Glutamatergic neuron (in vitro differentiated cells): Measurements from ENCODE around the gene BCAT1. TPM values are rescaled to one million over a fixed set of nuclear protein-coding genes. Genes with fewer than 3 reads are reported as not detected.
A peak's percentile ranks its signal among the peaks of the same experiment; 100 is the strongest.

Experiments used
- DNase-seq: peaks from one replicate; pipeline ENCODE4 v3.0.0; 2022
- H3K27ac Mint-ChIP-seq: one replicate; pipeline ENCODE4 v1.8.0; 2020; ENCODE audit warnings: mild to moderate bottlenecking, mixed read lengths, inconsistent platforms; ENCODE audit not compliant: unreplicated experiment
- H3K27me3 Mint-ChIP-seq: one replicate; pipeline ENCODE4 v1.8.0; 2020; ENCODE audit warnings: mild to moderate bottlenecking, moderate library complexity, mixed read lengths, inconsistent platforms; ENCODE audit not compliant: unreplicated experiment
- H3K36me3 Mint-ChIP-seq: one replicate; pipeline ENCODE4 v1.8.0; 2020; ENCODE audit warnings: mild to moderate bottlenecking, mixed read lengths, inconsistent platforms; ENCODE audit not compliant: unreplicated experiment
- H3K4me1 Mint-ChIP-seq: one replicate; pipeline ENCODE4 v1.8.0; 2020; ENCODE audit warnings: mild to moderate bottlenecking, low read depth, mixed read lengths, inconsistent platforms; ENCODE audit not compliant: unreplicated experiment
- H3K4me3 Mint-ChIP-seq: one replicate; pipeline ENCODE4 v1.8.0; 2020; ENCODE audit warnings: mild to moderate bottlenecking, mixed read lengths, inconsistent platforms; ENCODE audit not compliant: unreplicated experiment
- H3K9me3 Mint-ChIP-seq: one replicate; pipeline ENCODE4 v1.8.0; 2020; ENCODE audit warnings: mild to moderate bottlenecking, moderate library complexity, mixed read lengths, inconsistent platforms; ENCODE audit not compliant: unreplicated experiment
- total RNA-seq: library from RNA; stranded (reverse); fragmentation: NEBNext Ultra II Directional; extraction: Animal tissue kit (Norgen Biotek cat#: 25700); gene quantifications from one replicate; pipeline ENCODE4 v1.2.1, GENCODE V29; 2021; ENCODE audit not compliant: unreplicated experiment
- TF ChIP-seq, protein P1 (sequence below): fragments of 200-600 bp; sonication (generic); IDR thresholded peaks from one replicate; pipeline ENCODE4 v1.5.0; 2021; ENCODE audit not compliant: partially characterized antibody, unreplicated experiment

BCAT1 gene
- total RNA-seq, 1 donor from 2014 or later, result 401 TPM

GRCh38 chr12:24798335-24798734 lies 150.6 kb downstream of the BCAT1 start:
- TF ChIP-seq, protein P1, sequence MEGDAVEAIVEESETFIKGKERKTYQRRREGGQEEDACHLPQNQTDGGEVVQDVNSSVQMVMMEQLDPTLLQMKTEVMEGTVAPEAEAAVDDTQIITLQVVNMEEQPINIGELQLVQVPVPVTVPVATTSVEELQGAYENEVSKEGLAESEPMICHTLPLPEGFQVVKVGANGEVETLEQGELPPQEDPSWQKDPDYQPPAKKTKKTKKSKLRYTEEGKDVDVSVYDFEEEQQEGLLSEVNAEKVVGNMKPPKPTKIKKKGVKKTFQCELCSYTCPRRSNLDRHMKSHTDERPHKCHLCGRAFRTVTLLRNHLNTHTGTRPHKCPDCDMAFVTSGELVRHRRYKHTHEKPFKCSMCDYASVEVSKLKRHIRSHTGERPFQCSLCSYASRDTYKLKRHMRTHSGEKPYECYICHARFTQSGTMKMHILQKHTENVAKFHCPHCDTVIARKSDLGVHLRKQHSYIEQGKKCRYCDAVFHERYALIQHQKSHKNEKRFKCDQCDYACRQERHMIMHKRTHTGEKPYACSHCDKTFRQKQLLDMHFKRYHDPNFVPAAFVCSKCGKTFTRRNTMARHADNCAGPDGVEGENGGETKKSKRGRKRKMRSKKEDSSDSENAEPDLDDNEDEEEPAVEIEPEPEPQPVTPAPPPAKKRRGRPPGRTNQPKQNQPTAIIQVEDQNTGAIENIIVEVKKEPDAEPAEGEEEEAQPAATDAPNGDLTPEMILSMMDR, result no peak
- no peak for DNase-seq
- H3K4me3 Mint-ChIP-seq, result no peak overlapping the region
- no peak overlapping the region for H3K27ac Mint-ChIP-seq
- no peaks in the 10 kb centered on the region for H3K9me3 Mint-ChIP-seq
- H3K4me1 Mint-ChIP-seq, result peaks cover 18% of the 10 kb centered on the region
- peaks cover 3% of the 10 kb centered on the region for H3K27me3 Mint-ChIP-seq
- peaks cover 5% of the 10 kb centered on the region for H3K36me3 Mint-ChIP-seq

DNA sequence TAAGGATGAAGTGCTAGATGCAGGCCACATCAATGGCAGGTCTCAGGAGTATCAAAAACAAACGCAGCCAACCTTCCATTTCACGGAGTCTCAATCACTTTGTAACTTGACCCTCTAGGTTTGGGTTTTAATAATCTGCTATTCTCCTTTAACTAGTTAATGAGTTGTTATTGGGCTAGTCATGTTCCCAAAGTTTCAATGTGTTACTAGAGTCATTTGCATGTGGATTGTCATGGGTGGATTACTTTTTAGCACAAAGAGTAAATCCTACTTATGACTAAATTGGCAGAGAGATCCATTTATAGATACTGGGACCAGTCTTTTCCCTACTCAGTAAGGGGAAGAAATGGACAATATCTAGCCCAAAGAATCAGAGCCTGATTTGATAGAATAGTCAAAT lies 151.0 kb downstream of the BCAT1 start:
- H3K36me3 Mint-ChIP-seq, result peaks cover 5% of the 10 kb centered on the region
- no peak for DNase-seq
- peak overlapping the region; percentile 13 for H3K4me3 Mint-ChIP-seq
- H3K4me1 Mint-ChIP-seq, result peaks cover 18% of the 10 kb centered on the region
- H3K27me3 Mint-ChIP-seq, result peaks cover 3% of the 10 kb centered on the region
- H3K9me3 Mint-ChIP-seq, result no peaks in the 10 kb centered on the region
- TF ChIP-seq, protein P1, result no peak
- no peak overlapping the region for H3K27ac Mint-ChIP-seq

DNA sequence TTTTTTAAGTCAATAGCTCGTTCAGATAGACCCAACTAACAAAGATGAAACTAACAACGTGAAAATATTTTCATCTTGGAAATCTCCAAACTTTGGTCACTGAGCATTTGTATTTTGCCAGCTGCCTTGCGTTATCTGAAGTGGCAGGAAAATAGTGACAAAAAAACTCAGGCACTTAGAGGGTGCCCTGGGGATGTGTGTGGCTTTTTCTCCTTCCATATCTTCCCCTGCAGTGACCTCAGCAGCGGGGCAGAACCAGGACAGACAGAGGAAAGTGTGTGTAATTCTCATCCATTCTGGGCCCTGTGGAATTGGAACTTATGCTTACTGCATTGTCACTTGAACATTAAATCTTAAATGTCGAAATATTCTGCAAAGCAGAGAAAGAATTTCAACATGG lies 152.0 kb downstream of the BCAT1 start:
- Mint-ChIP-seq H3K36me3 (peaks cover 3% of the 10 kb centered on the region), H3K4me1 (peaks cover 18% of the 10 kb centered on the region), H3K4me3 (no peak overlapping the region), H3K9me3 (no peaks in the 10 kb centered on the region), H3K27ac (no peak overlapping the region), H3K27me3 (peaks cover 1% of the 10 kb centered on the region)
- TF ChIP-seq, protein P1, result no peak
- peak; percentile 30 for DNase-seq

- Mint-ChIP-seq H3K36me3 (no peaks in the 10 kb centered on the region), H3K9me3 (no peaks in the 10 kb centered on the region), H3K27ac (no peak overlapping the region), H3K27me3 (no peaks in the 10 kb centered on the region), H3K4me3 (no peak overlapping the region), H3K4me1 (peaks cover 18% of the 10 kb centered on the region)
- DNase-seq, result no peak
- TF ChIP-seq, protein P1, result no peak
Measured at GRCh38 chr12:24795699-24796347, 153.1 kb downstream of the BCAT1 start.

- Mint-ChIP-seq H3K36me3 (no peaks in the 10 kb centered on the region), H3K9me3 (no peaks in the 10 kb centered on the region), H3K4me3 (no peak overlapping the region), H3K27me3 (peaks cover 2% of the 10 kb centered on the region), H3K27ac (no peak overlapping the region), H3K4me1 (peaks cover 4% of the 10 kb centered on the region)
- TF ChIP-seq, protein P1, result no peak
- no peak for DNase-seq
Measured at GRCh38 chr12:24791622-24792021, 157.3 kb downstream of the BCAT1 start.
